IMR-90 (cell line): ENCODE results near the gene SLC25A26. TPM values are rescaled to one million over a fixed set of nuclear protein-coding genes. Genes with fewer than 3 reads are reported as not detected.

ENCODE experiments used
- ATAC-seq: fragments of 200-7000 bp; cut with Tn5 transposase; 2 replicates; pipeline ENCODE4 v1.9.1; 2020; ENCODE audit warnings: low read depth, mild to moderate bottlenecking, moderate library complexity
- BruUV-seq: library from RNA; stranded (reverse); fragments of 400-500 nt; replicated peaks from 2 replicates; lab custom pipeline; 2021; lab: Mats Ljungman, UMichigan
- CTCF ChIA-PET: fragments of 300-600 bp; formaldehyde crosslinking; extraction: SDS; loops from one replicate; lab custom pipeline; 2021; ENCODE audit warnings: antibody characterized with exemption; lab: Yijun Ruan, JAX
- POLR2A ChIA-PET: fragments of 300-600 bp; sonication (Branson Sonifier 250); formaldehyde crosslinking; loops from one replicate; lab custom pipeline; 2022; ENCODE audit warnings: antibody characterized with exemption; ENCODE audit not compliant: unreplicated experiment; lab: Charles Lee
- DNase-seq: peaks from one replicate; pipeline ENCODE4 v3.0.0; 2013
- H2AFZ ChIP-seq: replicated peaks from 2 replicates; pipeline ENCODE3; 2013; ENCODE audit warnings: low read length, mild to moderate bottlenecking; ENCODE audit not compliant: poor library complexity
- H2AK5ac ChIP-seq: 2 replicates; pipeline ENCODE4 v1.6.1; 2013; ENCODE audit warnings: low read depth, low read length, inconsistent platforms
- H2AK9ac ChIP-seq: replicated peaks from 2 replicates; pipeline ENCODE3; 2013; ENCODE audit warnings: mild to moderate bottlenecking, low read depth, low read length, moderate library complexity; ENCODE audit not compliant: poor library complexity
- H2BK120ac ChIP-seq: 2 replicates; pipeline ENCODE4 v1.6.1; 2013; ENCODE audit warnings: low read depth, low read length, inconsistent platforms
- H2BK15ac ChIP-seq: 3 replicates; pipeline ENCODE4 v1.6.1; 2013; ENCODE audit warnings: low read depth, low read length, inconsistent platforms
- H2BK20ac ChIP-seq: 2 replicates; pipeline ENCODE4 v1.6.1; 2013; ENCODE audit warnings: low read depth, mild to moderate bottlenecking, inconsistent platforms, low read length, moderate library complexity
- H2BK5ac ChIP-seq: 2 replicates; pipeline ENCODE4 v1.6.1; 2013; ENCODE audit warnings: mild to moderate bottlenecking, low read depth, low read length, inconsistent platforms; ENCODE audit not compliant: poor library complexity, severe bottlenecking
- H3K14ac ChIP-seq: replicated peaks from 2 replicates; pipeline ENCODE4 v1.6.1; 2013; ENCODE audit warnings: low read depth, low read length, inconsistent platforms
- H3K18ac ChIP-seq: 2 replicates; pipeline ENCODE4 v1.6.1; 2013; ENCODE audit warnings: low read depth, low read length, control low read depth
- H3K23ac ChIP-seq: 2 replicates; pipeline ENCODE4 v1.6.1; 2013; ENCODE audit warnings: low read depth, low read length, inconsistent platforms
- H3K27ac ChIP-seq: 2 replicates; pipeline ENCODE4 v1.5.1; 2013; ENCODE audit warnings: mild to moderate bottlenecking, control low read depth, low read length; ENCODE audit not compliant: insufficient read depth
- H3K27me3 ChIP-seq: 2 replicates; pipeline ENCODE4 v1.6.1; 2013; ENCODE audit warnings: low read length; ENCODE audit not compliant: control insufficient read depth, insufficient read depth
- H3K36me3 ChIP-seq: 2 replicates; pipeline ENCODE4 v1.6.1; 2013; ENCODE audit warnings: low read length, mixed read lengths; ENCODE audit not compliant: control insufficient read depth, insufficient read depth
- H3K4ac ChIP-seq: 2 replicates; pipeline ENCODE4 v1.6.1; 2013; ENCODE audit warnings: low read depth, low read length, inconsistent platforms
- H3K4me1 ChIP-seq: 2 replicates; pipeline ENCODE4 v1.6.1; 2013; ENCODE audit warnings: low read length, mixed read lengths; ENCODE audit not compliant: control insufficient read depth, insufficient read depth
- H3K4me2 ChIP-seq: 2 replicates; pipeline ENCODE4 v1.6.1; 2013; ENCODE audit warnings: low read depth, mild to moderate bottlenecking, control low read depth, low read length, moderate library complexity
- H3K4me3 ChIP-seq: 2 replicates; pipeline ENCODE4 v1.5.1; 2013; ENCODE audit warnings: low read depth, mild to moderate bottlenecking, control low read depth, low read length, moderate library complexity; ENCODE audit not compliant: insufficient read depth
- H3K56ac ChIP-seq: 2 replicates; pipeline ENCODE4 v1.6.1; 2013; ENCODE audit warnings: low read length, inconsistent platforms; ENCODE audit not compliant: insufficient read depth; ENCODE audit errors: extremely low read depth
- H3K79me1 ChIP-seq, 2 experiments: 2 replicates each; pipeline ENCODE4 v1.6.1; 2013; ENCODE audit warnings: low read length in 2 of 2, inconsistent platforms in 1 of 2, low read depth in 1 of 2
- H3K9ac ChIP-seq: 2 replicates; pipeline ENCODE4 v1.6.1; 2013; ENCODE audit warnings: low read depth, low read length, control low read depth
- H3K9me1 ChIP-seq: 2 replicates; pipeline ENCODE4 v1.6.1; 2013; ENCODE audit warnings: low read length, inconsistent platforms; ENCODE audit not compliant: insufficient read depth
- H3K9me3 ChIP-seq: 2 replicates; pipeline ENCODE4 v1.6.1; 2013; ENCODE audit warnings: low read length; ENCODE audit not compliant: control insufficient read depth, insufficient read depth
- H4K20me1 ChIP-seq: 2 replicates; pipeline ENCODE4 v1.6.1; 2013; ENCODE audit warnings: low read length, inconsistent platforms; ENCODE audit not compliant: insufficient read depth
- H4K5ac ChIP-seq: 2 replicates; pipeline ENCODE4 v1.6.1; 2013; ENCODE audit warnings: mild to moderate bottlenecking, low read depth, low read length, control low read depth
- H4K8ac ChIP-seq, 2 experiments: 2 replicates each; pipeline ENCODE4 v1.6.1; 2013; ENCODE audit warnings: low read depth in 2 of 2, low read length in 2 of 2, control low read depth in 1 of 2, inconsistent platforms in 1 of 2
- H4K91ac ChIP-seq: 2 replicates; pipeline ENCODE4 v1.6.1; 2013; ENCODE audit warnings: low read depth, low read length, inconsistent platforms; ENCODE audit not compliant: insufficient read depth
- BHLHE40 ChIP-seq: fragments of 150-350 bp; IDR thresholded peaks from 2 replicates; pipeline ENCODE4 v1.6.1; 2016; ENCODE audit warnings: mild to moderate bottlenecking, low read depth, low read length
- CEBPB ChIP-seq: IDR thresholded peaks from 2 replicates; pipeline ENCODE4 v1.6.1; 2012; ENCODE audit warnings: low read depth, low read length, improper control_type of control experiment
- CTCF ChIP-seq: conservative IDR thresholded peaks from 2 replicates; pipeline ENCODE4 v1.5.1; 2012; ENCODE audit warnings: mild to moderate bottlenecking, low read depth, low read length, improper control_type of control experiment
- ELK1 ChIP-seq: fragments of 150-350 bp; IDR thresholded peaks from 2 replicates; pipeline ENCODE4 v1.6.1; 2016; ENCODE audit warnings: low read depth, mild to moderate bottlenecking, low read length, moderate library complexity, borderline replicate concordance
- MAFK ChIP-seq: IDR thresholded peaks from 2 replicates; pipeline ENCODE4 v1.6.1; 2012; ENCODE audit warnings: low read depth, low read length, improper control_type of control experiment
- MAZ ChIP-seq: IDR thresholded peaks from 2 replicates; pipeline ENCODE4 v1.6.1; 2012; ENCODE audit warnings: low read depth, mild to moderate bottlenecking, low read length, improper control_type of control experiment, moderate library complexity, borderline replicate concordance
- MXI1 ChIP-seq: IDR thresholded peaks from 2 replicates; pipeline ENCODE4 v1.6.1; 2012; ENCODE audit warnings: low read depth, mild to moderate bottlenecking, low read length, moderate library complexity, borderline replicate concordance
- POLR2A ChIP-seq: IDR thresholded peaks from 2 replicates; pipeline ENCODE4 v1.6.1; 2012; ENCODE audit warnings: mild to moderate bottlenecking, low read depth, low read length
- RAD21 ChIP-seq: IDR thresholded peaks from 2 replicates; pipeline ENCODE4 v1.6.1; 2012; ENCODE audit warnings: low read length, improper control_type of control experiment
- RFX5 ChIP-seq: IDR thresholded peaks from 2 replicates; pipeline ENCODE4 v1.8.0; 2012; ENCODE audit warnings: low read depth, mild to moderate bottlenecking, low read length, moderate library complexity
- WGBS, 2 experiments: methylation state at CpG; one replicate each; pipeline versions ENCODE4 v1.1.5 to v1.1.7; 2013; ENCODE audit warnings: missing lambda C conversion rate in 2 of 2; ENCODE audit not compliant: insufficient read length in 1 of 2; ENCODE audit errors: extremely low coverage in 2 of 2; 5-methylcytosine and 5-hydroxymethylcytosine counted together
- dilution Hi-C: fragments of 300-500 bp; cut with HindIII; formaldehyde crosslinking; loops from one replicate; pipeline ENCODE4 v1.14.3; 2018; ENCODE audit warnings: low sequenced_read_pairs; ENCODE audit not compliant: unreplicated experiment
- in situ Hi-C: fragments of 300-500 bp; cut with MboI; formaldehyde crosslinking; loops from 3 replicates; pipeline ENCODE4 v1.14.3; 2019; ENCODE audit warnings: low sequenced_read_pairs, inconsistent platforms, mixed read lengths
- intact Hi-C: fragments of 100-400 bp; cut with micrococcal nuclease; formaldehyde crosslinking; loops from 2 replicates; pipeline ENCODE4 v1.10.0; 2022
- polyA plus RNA-seq, 3 experiments: library from polyadenylated mRNA; depleted of rRNA; stranded (reverse); fragments of >200 nt; gene quantifications; 2 replicates each; pipeline ENCODE4 v1.2.3, GENCODE V29; 2012; ENCODE audit warnings: low replicate concordance in 1 of 3
- total RNA-seq: library from RNA; depleted of rRNA; stranded (reverse); fragments of >200 nt; gene quantifications from 2 replicates; pipeline ENCODE4 v1.2.3, GENCODE V29; 2012

SLC25A26 gene
- total and polyA plus RNA-seq, 2 of the 4 experiments (the other 2 are of a cell fraction), result 10.9 to 12.7 TPM

- intact Hi-C loops, result no loop called here
- H2BK20ac ChIP-seq, result no peak overlapping the region
- ChIA-PET CTCF (no interaction called here), POLR2A (interaction anchor here (0.6 kb wide), 1 partner anchor 352 kb away, joined by 3 read pairs; no protein-coding TSS in a partner anchor)
- no peaks in the 10 kb centered on the region for H3K9me3 ChIP-seq
- no peaks in the 10 kb centered on the region for H3K27me3 ChIP-seq
- H3K18ac ChIP-seq, result no peak overlapping the region
- H2BK15ac ChIP-seq, result no peak overlapping the region
- WGBS, 2 experiments, result 100% methylated on average over 2 of the region's 9 CpGs; no CpG with 5 or more reads in 1 of the 2 experiments
- DNase-seq (no peak), ATAC-seq (no peak)
- H2BK120ac ChIP-seq, result no peak overlapping the region
- H3K56ac ChIP-seq, result no peak overlapping the region
- no peak overlapping the region for H3K14ac ChIP-seq
- no peaks in the 10 kb centered on the region for H4K20me1 ChIP-seq
- no peak overlapping the region for H2AK9ac ChIP-seq
- H4K8ac ChIP-seq, result no peak overlapping the region
- no TSS peak for BruUV-seq
- peaks cover 2 to 16% of the 10 kb centered on the region in 2 experiments; a peak in 2 of 4 replicates for H3K79me1 ChIP-seq
- in situ Hi-C loops, result no loop called here
- no peak overlapping the region for H3K4ac ChIP-seq
- H3K36me3 ChIP-seq, result peaks cover 66% of the 10 kb centered on the region
- H3K27ac ChIP-seq, result no peak overlapping the region
- no peak overlapping the region for H4K5ac ChIP-seq
- H2AK5ac ChIP-seq, result no peak overlapping the region
- H3K23ac ChIP-seq, result no peak overlapping the region
- H3K4me3 ChIP-seq, result no peak overlapping the region
- peaks cover 26% of the 10 kb centered on the region for H3K9me1 ChIP-seq
- no peak overlapping the region for H3K9ac ChIP-seq
- dilution Hi-C loops, result no loop called here
- no peak overlapping the region for H3K4me2 ChIP-seq
- peaks cover 13% of the 10 kb centered on the region for H3K4me1 ChIP-seq
- no peak overlapping the region for H4K91ac ChIP-seq
- H2BK5ac ChIP-seq, result no peak overlapping the region
- no peak overlapping the region for H2AFZ ChIP-seq
- TF ChIP-seq MAFK (no peak), CEBPB (no peak), ELK1 (no peak), MAZ (no peak), RAD21 (no peak), POLR2A (no peak), MXI1 (no peak), BHLHE40 (no peak), RFX5 (no peak), CTCF (no peak)
Measured at GRCh38 chr3:66396888-66397287, 176.1 kb downstream of the SLC25A26 start.
